Upper lobe of left lung (tissue), 4 donors: ENCODE measurements around the gene MSH6.

ENCODE experiments used
- EP300 ChIP-seq, 4 donors: sonication (generic); formaldehyde crosslinking; IDR thresholded peaks; one replicate each; pipeline ENCODE4 v1.5.1; 2017; ENCODE audit warnings: antibody characterized with exemption in 4 of 4, control low read depth in 2 of 4
- POLR2A ChIP-seq, 4 donors: fragments of 450-650 bp; IDR thresholded peaks; one replicate each; pipeline ENCODE4 v1.5.1; 2016 to 2017; ENCODE audit warnings: antibody characterized with exemption in 4 of 4, mild to moderate bottlenecking in 2 of 4
- POLR2AphosphoS5 ChIP-seq, 2 donors: sonication (generic); formaldehyde crosslinking; IDR thresholded peaks; one replicate each; pipeline ENCODE4 v1.5.1; 2017; ENCODE audit warnings: antibody characterized with exemption in 2 of 2
- TF ChIP-seq, protein P1 (sequence below), 6 experiments: fragments of 450-650 bp in 4 of 6; fragments of 200-600 bp in 2 of 6; sonication (generic) in 2 of 6; IDR thresholded peaks; one replicate each; pipeline ENCODE4 v1.5.1; 2016 to 2019; ENCODE audit warnings: antibody characterized with exemption in 6 of 6

DNA sequence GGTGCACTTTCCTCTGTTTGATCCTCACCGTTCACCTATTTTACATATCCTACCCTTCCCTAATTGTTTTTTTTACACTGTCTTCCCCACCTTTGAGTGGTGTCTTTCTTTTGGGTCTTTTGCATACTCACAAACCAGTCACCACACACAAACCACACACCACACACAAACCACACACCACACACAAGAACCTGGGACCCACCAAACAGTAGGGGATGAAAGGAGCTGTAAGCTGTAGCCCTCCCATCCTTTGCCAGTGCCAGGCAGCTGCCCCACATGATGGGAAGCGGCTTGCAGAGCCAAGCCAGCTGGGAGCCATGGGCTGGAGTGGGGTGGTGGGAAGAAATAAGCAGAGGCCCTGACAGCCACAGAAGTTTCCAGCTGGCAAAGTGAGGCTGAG, 38.9 kb upstream of the MSH6 start:
- TF ChIP-seq, protein P1, sequence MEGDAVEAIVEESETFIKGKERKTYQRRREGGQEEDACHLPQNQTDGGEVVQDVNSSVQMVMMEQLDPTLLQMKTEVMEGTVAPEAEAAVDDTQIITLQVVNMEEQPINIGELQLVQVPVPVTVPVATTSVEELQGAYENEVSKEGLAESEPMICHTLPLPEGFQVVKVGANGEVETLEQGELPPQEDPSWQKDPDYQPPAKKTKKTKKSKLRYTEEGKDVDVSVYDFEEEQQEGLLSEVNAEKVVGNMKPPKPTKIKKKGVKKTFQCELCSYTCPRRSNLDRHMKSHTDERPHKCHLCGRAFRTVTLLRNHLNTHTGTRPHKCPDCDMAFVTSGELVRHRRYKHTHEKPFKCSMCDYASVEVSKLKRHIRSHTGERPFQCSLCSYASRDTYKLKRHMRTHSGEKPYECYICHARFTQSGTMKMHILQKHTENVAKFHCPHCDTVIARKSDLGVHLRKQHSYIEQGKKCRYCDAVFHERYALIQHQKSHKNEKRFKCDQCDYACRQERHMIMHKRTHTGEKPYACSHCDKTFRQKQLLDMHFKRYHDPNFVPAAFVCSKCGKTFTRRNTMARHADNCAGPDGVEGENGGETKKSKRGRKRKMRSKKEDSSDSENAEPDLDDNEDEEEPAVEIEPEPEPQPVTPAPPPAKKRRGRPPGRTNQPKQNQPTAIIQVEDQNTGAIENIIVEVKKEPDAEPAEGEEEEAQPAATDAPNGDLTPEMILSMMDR (IDR thresholded peaks at IDR 0.05), result no peak
- no peak for TF ChIP-seq POLR2A (IDR thresholded peaks at IDR 0.05)
- TF ChIP-seq EP300 (IDR thresholded peaks at IDR 0.05), result no peak
- no peak for TF ChIP-seq POLR2AphosphoS5 (IDR thresholded peaks at IDR 0.05)
